BJ (cell line): Measurements from ENCODE around the gene SHISA7. TPM values are rescaled to one million over a fixed set of nuclear protein-coding genes. Genes with fewer than 3 reads are reported as not detected.

Experiments used
- CTCF ChIA-PET: fragments of 350-600 bp; formaldehyde crosslinking; extraction: SDS; loops from one replicate; lab custom pipeline; 2021; ENCODE audit warnings: antibody characterized with exemption, inconsistent platforms; lab: Yijun Ruan, JAX
- POLR2A ChIA-PET: fragments of 300-600 bp; sonication (Branson Sonifier 250); formaldehyde crosslinking; extraction: SDS; loops from one replicate; lab custom pipeline; 2021; ENCODE audit warnings: antibody characterized with exemption; lab: Charles Lee
- DNase-seq: peaks from one replicate; pipeline ENCODE4 v3.0.0-alpha.2; 2011; ENCODE audit warnings: low read depth
- H3K27me3 ChIP-seq: 2 replicates; pipeline ENCODE4 v1.6.0; 2011; ENCODE audit warnings: low read length; ENCODE audit not compliant: control insufficient read depth, insufficient read depth
- H3K36me3 ChIP-seq: 2 replicates; pipeline ENCODE4 v1.5.1; 2011; ENCODE audit warnings: low read length; ENCODE audit not compliant: control insufficient read depth, insufficient read depth
- H3K4me3 ChIP-seq: 2 replicates; pipeline ENCODE4 v1.5.1; 2011; ENCODE audit warnings: low read depth, mild to moderate bottlenecking, control low read depth, low read length
- polyA plus RNA-seq: library from polyadenylated mRNA; depleted of rRNA; stranded (reverse); fragments of >200 nt; gene quantifications from 2 replicates; pipeline ENCODE4 v1.2.3, GENCODE V29; 2011
- TF ChIP-seq, protein P1 (sequence below): IDR thresholded peaks from 2 replicates; pipeline ENCODE4 v1.5.1; 2011; ENCODE audit warnings: low read depth, mild to moderate bottlenecking, control low read depth, inconsistent platforms, low read length, moderate library complexity; ENCODE audit not compliant: insufficient read depth

The SHISA7 gene
- polyA plus RNA-seq, 1 experiment, result not detected

DNA sequence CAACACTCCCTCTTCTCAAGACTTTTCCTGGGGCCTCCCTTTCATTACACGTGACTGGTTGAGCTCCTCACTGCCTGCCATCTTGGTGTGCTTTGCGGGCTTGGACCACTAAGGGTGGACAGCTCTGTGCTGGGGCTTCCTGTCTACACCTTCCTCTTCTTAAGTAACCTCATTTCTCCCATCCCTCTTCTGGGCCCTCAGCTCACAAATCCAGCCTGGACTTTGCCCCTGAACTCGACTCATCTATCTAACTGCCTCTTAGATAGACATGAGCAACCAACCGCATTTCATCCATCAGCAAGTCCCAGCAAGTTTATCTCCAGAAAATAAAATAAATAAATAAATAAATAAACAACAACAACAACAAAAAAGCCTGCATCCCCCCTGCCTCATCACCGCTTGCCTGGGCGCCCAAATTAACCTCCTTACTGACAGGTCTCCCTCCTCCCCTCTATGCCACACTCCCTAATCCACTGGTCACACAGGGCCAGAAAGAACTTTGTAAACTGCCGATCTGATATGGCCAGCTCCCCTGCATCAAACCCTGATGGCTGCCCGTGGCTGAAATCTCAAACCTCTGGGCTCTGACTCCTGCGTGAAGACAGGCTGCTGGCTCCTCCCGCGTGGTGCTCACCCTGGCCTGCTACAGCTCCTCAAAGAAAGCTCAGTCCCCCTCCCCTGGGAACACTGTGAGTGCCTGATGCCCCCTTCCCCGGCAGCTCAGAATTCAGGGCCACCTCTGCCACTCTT lies 10.6 kb upstream of the SHISA7 start:
- CTCF ChIA-PET, result interaction anchor here (0.6 to 2.1 kb wide), 12 partner anchors 9 to 317 kb away, joined by 3 to 10 read pairs (median 4); partner anchors contain the start of genes NAT14, SSC5D and ZNF628
- Histone ChIP-seq H3K36me3 (peaks cover 3% of the 10 kb centered on the region), H3K27me3 (peaks cover 16% of the 10 kb centered on the region), H3K4me3 (no peak overlapping the region)
- POLR2A ChIA-PET, result interaction anchor here (0.5 kb wide), 2 partner anchors 34 to 333 kb away, joined by 3 to 10 read pairs; no protein-coding TSS in a partner anchor
- TF ChIP-seq, protein P1, sequence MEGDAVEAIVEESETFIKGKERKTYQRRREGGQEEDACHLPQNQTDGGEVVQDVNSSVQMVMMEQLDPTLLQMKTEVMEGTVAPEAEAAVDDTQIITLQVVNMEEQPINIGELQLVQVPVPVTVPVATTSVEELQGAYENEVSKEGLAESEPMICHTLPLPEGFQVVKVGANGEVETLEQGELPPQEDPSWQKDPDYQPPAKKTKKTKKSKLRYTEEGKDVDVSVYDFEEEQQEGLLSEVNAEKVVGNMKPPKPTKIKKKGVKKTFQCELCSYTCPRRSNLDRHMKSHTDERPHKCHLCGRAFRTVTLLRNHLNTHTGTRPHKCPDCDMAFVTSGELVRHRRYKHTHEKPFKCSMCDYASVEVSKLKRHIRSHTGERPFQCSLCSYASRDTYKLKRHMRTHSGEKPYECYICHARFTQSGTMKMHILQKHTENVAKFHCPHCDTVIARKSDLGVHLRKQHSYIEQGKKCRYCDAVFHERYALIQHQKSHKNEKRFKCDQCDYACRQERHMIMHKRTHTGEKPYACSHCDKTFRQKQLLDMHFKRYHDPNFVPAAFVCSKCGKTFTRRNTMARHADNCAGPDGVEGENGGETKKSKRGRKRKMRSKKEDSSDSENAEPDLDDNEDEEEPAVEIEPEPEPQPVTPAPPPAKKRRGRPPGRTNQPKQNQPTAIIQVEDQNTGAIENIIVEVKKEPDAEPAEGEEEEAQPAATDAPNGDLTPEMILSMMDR, result no peak
- DNase-seq, result no peak

DNA sequence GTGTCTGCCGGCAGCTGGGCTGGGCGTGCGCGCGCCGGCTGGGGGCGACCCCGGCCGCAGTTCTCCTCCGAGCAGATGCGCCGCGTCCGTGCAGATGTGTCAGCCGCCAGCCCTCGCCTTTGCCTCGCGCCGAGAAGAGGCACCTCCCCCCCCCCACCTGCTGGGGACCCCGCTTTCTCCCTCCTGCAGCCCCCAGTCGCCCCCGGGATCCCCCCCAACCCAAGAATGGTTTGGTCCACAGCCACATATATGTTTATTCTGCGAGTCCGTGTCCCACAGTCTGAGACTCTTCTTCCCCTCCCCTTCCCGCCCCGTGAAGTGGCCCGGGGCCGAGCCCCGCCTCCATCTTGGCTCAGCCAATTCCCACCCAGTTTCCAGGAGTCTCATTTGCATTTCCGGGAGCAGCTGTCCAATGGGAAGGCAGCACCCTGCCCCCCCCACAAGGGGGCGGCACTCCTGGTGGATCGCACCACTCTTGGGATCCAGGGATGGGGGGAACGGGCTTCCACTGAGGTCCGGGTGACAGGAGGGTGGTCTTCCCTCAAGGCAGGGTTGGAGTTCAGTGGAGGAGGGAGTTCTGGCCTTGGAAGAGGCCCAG lies 9.7 kb upstream of the SHISA7 start:
- TF ChIP-seq, protein P1, result 0 out of 2 replicates have a peak, but pooled peaks have one; percentile 27
- DNase-seq, result peak; percentile 25
- ChIA-PET CTCF (interaction anchor here (1.0 to 2.1 kb wide), 8 partner anchors 8 to 317 kb away, joined by 3 to 10 read pairs (median 5); partner anchors contain the start of genes SSC5D and ZNF628), POLR2A (no interaction called here)
- no peak overlapping the region for H3K4me3 ChIP-seq
- H3K36me3 ChIP-seq, result peaks cover 3% of the 10 kb centered on the region
- H3K27me3 ChIP-seq, result peaks cover 16% of the 10 kb centered on the region

DNA sequence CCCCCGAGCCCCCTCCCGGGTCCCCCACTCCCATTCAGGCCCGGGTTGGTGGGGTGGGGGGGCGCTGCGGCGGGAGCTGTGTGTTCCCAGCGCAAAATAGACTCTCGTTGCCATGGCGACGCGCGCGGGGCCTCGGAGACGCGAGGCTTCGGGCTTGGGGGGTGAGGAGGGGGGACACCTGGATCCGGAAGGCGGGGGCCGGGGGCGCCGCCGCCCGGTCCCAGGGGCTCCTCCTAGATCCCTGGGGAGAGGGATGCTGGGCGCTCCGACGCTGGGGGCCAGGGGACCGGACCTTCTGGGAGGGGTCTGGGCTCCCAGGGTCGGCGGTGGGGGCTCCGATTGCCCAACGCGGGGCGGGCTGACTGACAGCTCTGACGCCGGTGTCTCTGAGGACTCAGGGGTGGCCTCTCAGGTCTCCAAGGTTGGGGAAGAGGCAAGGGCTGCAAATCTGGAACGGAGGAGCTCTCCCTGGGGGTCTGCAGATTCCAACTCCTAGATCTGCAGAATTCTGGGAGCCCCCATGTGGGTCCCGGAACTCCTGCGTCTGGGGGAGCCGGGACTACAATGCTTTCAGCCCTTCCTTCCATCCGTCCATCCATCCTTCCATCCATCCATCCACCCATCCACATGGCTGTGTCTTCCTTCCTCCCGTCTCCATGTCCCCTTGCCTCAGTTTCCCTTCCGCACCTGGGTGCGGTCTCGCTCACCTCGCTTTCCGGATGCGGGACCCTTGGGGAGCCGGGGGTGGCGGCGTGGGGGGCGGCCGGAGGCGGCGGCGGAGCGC lies 9.1 kb upstream of the SHISA7 start:
- DNase-seq, result no peak
- Histone ChIP-seq H3K27me3 (peaks cover 16% of the 10 kb centered on the region), H3K4me3 (0 out of 2 replicates have a peak overlapping the region, but pooled peaks have one; percentile 2), H3K36me3 (peaks cover 3% of the 10 kb centered on the region)
- TF ChIP-seq, protein P1, result no peak
- ChIA-PET CTCF (interaction anchor here (0.6 to 2.1 kb wide), 5 partner anchors 16 to 311 kb away, joined by 3 to 9 read pairs (median 4); partner anchors contain the start of gene ZNF628), POLR2A (no interaction called here)

DNA sequence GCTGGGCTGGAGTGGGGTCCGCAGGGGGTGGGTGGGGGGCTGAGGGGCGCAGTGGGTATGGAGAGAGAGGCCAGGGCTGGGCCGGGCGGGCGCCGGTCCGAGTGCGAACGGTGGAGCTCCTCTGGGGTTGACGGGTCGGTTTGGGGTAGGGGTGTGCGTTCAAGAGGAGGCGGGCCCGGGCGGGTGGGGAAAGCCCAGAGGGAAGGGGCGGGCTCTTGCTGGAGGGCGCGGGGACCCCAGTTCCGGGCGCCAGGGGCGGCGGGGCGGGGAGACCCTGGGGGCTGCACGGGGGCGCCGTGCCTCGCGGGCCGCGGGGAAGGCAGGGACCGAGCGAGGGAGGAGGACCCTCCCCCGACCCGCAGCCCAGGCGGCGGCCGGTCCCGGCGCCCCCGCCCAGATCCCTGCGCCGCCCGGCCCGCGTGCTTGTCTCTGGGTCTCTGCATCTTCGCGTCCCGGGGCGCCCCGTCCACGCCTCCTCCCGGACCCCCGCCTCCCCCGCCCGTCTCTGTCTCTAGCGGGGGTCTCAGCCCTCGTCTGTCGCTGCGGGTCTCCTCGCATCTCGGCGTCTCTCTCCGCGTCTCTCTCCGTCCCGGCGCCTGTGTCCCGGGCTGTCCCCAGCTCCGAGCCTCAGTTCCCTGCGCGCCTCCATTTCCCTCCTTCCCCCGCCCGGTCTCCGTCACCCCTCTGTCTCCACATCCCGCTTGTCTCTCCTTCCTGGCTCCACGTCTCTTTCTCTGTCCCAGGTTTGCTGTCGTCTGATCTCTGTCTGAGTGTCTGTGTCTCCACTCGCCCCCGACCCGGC lies 8.3 kb upstream of the SHISA7 start:
- no peak for DNase-seq
- Histone ChIP-seq H3K27me3 (peaks cover 16% of the 10 kb centered on the region), H3K4me3 (0 out of 2 replicates have a peak overlapping the region, but pooled peaks have one; percentile 2), H3K36me3 (peaks cover 3% of the 10 kb centered on the region)
- TF ChIP-seq, protein P1, result no peak
- POLR2A ChIA-PET, result no interaction called here
- CTCF ChIA-PET, result interaction anchor here (0.6 to 0.9 kb wide), 2 partner anchors 16 to 262 kb away, joined by 4 read pairs; no protein-coding TSS in a partner anchor
